Endothelial cell of umbilical vein (primary cell): ENCODE data around the gene PSKH1. TPM values are rescaled to one million over a fixed set of nuclear protein-coding genes. Genes with fewer than 3 reads are reported as not detected.

Source experiments
- BruUV-seq: library from RNA; stranded (reverse); fragments of 400-500 nt; replicated peaks from 2 replicates; lab custom pipeline; 2021; lab: Mats Ljungman, UMichigan
- CTCF ChIA-PET: fragments of 300-600, 350-600 bp; sonication (Branson Sonifier 250); formaldehyde crosslinking; loops from one replicate; lab custom pipeline; 2021; ENCODE audit warnings: antibody characterized with exemption, inconsistent platforms; lab: Charles Lee
- POLR2A ChIA-PET: fragments of 300-600, 350-600 bp; sonication (Branson Sonifier 250); formaldehyde crosslinking; loops from one replicate; lab custom pipeline; 2021; ENCODE audit warnings: antibody characterized with exemption, inconsistent platforms; lab: Charles Lee
- DNase-seq: peaks from one replicate; pipeline ENCODE4 v3.0.0-alpha.2; 2011; ENCODE audit warnings: low read depth, low spot score
- FAIRE-seq: peaks from 2 replicates; lab custom pipeline; 2011; peaks lifted over from hg19 to GRCh38; lab: Jason Lieb, UNC
- H2AFZ ChIP-seq: 2 replicates; pipeline ENCODE4 v1.6.0; 2012; ENCODE audit warnings: low read depth, low read length, control low read depth, inconsistent platforms
- H3K27ac ChIP-seq: 2 replicates; pipeline ENCODE4 v1.5.1; 2011; ENCODE audit warnings: low read depth, mild to moderate bottlenecking, control low read depth, low read length, moderate library complexity; ENCODE audit not compliant: insufficient read depth
- H3K27me3 ChIP-seq, 2 experiments: 2 replicates each; pipeline versions ENCODE4 v1.6.0 to v1.6.1; 2011; ENCODE audit warnings: low read length in 2 of 2, mixed read lengths in 1 of 2; ENCODE audit not compliant: control insufficient read depth in 2 of 2, insufficient read depth in 2 of 2
- H3K36me3 ChIP-seq, 2 experiments: 2 replicates in 1 of 2; 3 replicates in 1 of 2; pipeline ENCODE4 v1.5.1; 2011; ENCODE audit warnings: low read length in 2 of 2, mild to moderate bottlenecking in 1 of 2, moderate library complexity in 1 of 2; ENCODE audit not compliant: control insufficient read depth in 2 of 2, insufficient read depth in 2 of 2; ENCODE audit errors: extremely low read depth in 1 of 2
- H3K4me1 ChIP-seq: 3 replicates; pipeline ENCODE4 v1.5.1; 2011; ENCODE audit warnings: mild to moderate bottlenecking, low read length; ENCODE audit not compliant: control insufficient read depth, insufficient read depth; ENCODE audit errors: extremely low read depth
- H3K4me2 ChIP-seq: 2 replicates; pipeline ENCODE4 v1.6.1; 2011; ENCODE audit warnings: low read length, control low read depth, mixed read lengths; ENCODE audit not compliant: insufficient read depth
- H3K4me3 ChIP-seq, 3 experiments: fragments of 200-600 bp in 1 of 3; sonication (generic), shearing (Covaris generic) in 1 of 3; replicated peaks in 1 of 3; 2 replicates each; pipeline ENCODE4 v1.5.1; 2011 to 2016; ENCODE audit warnings: control low read depth in 3 of 3, low read length in 3 of 3, mild to moderate bottlenecking in 2 of 3, inconsistent platforms in 1 of 3, low read depth in 1 of 3, moderate library complexity in 1 of 3; ENCODE audit not compliant: insufficient read depth in 1 of 3
- H3K79me2 ChIP-seq: 2 replicates; pipeline ENCODE4 v1.6.0; 2012; ENCODE audit warnings: low read length, inconsistent platforms; ENCODE audit not compliant: control insufficient read depth, insufficient read depth
- H3K9ac ChIP-seq: replicated peaks from 2 replicates; pipeline ENCODE3; 2011; ENCODE audit warnings: low read length, control low read depth; ENCODE audit not compliant: insufficient read depth; ENCODE audit errors: extremely low read depth
- H3K9me1 ChIP-seq: replicated peaks from 3 replicates; pipeline ENCODE4 v1.6.0; 2011; ENCODE audit warnings: mild to moderate bottlenecking, low read length; ENCODE audit not compliant: control insufficient read depth, insufficient read depth; ENCODE audit errors: extremely low read depth
- H3K9me3 ChIP-seq: replicated peaks from 2 replicates; pipeline ENCODE4 v1.5.1; 2012; ENCODE audit warnings: low read length, inconsistent platforms; ENCODE audit not compliant: control insufficient read depth, insufficient read depth
- H4K20me1 ChIP-seq: replicated peaks from 2 replicates; pipeline ENCODE3; 2011; ENCODE audit warnings: mild to moderate bottlenecking, low read length; ENCODE audit not compliant: control insufficient read depth, insufficient read depth; ENCODE audit errors: extremely low read depth
- EZH2 ChIP-seq: IDR thresholded peaks from 2 replicates; pipeline ENCODE4 v1.6.1; 2012; ENCODE audit warnings: borderline replicate concordance, low read depth, mild to moderate bottlenecking, moderate library complexity, low read length, inconsistent platforms; ENCODE audit not compliant: severe bottlenecking
- GATA2 ChIP-seq: IDR thresholded peaks from 2 replicates; pipeline ENCODE4 v1.7.0; 2011; ENCODE audit warnings: low read depth, mild to moderate bottlenecking, moderate library complexity, mixed read lengths, low read length; ENCODE audit not compliant: insufficient read length, insufficient read depth
- MYC ChIP-seq: IDR thresholded peaks from one replicate; pipeline ENCODE4 v1.6.1; 2011; ENCODE audit warnings: mild to moderate bottlenecking, low read depth, low read length
- dilution Hi-C: fragments of 300-500 bp; cut with MboI; formaldehyde crosslinking; loops from one replicate; pipeline ENCODE4 v1.15.0; 2019; ENCODE audit warnings: low sequenced_read_pairs; ENCODE audit not compliant: extremely low pct_ligation_motif_present
- intact Hi-C: fragments of 100-400 bp; cut with micrococcal nuclease; formaldehyde crosslinking; loops from one replicate; pipeline ENCODE4 v1.10.0; 2022
- polyA plus RNA-seq, 4 experiments: library from polyadenylated mRNA; depleted of rRNA in 3 of 4; stranded (reverse) in 3 of 4; unstranded in 1 of 4; fragments of >200 nt; gene quantifications; 2 replicates each; pipeline versions ENCODE4 v1.2.1 to v1.2.3, GENCODE V29; 2011 to 2012; ENCODE audit warnings: missing spikeins in 1 of 4
- total RNA-seq: library from RNA; stranded (reverse); gene quantifications from 2 replicates; pipeline ENCODE4 v1.2.3, GENCODE V29; 2021
- TF ChIP-seq, protein P1 (sequence below), 2 donors: IDR thresholded peaks; 1 replicate in 1 of 2; 2 replicates in 1 of 2; pipeline ENCODE4 v1.5.1; 2011; ENCODE audit warnings: low read length in 2 of 2, mild to moderate bottlenecking in 2 of 2, moderate library complexity in 2 of 2, control low read depth in 1 of 2, inconsistent platforms in 1 of 2, low read depth in 1 of 2; ENCODE audit not compliant: insufficient read depth in 1 of 2; ENCODE audit errors: extremely low read depth in 1 of 2

The PSKH1 gene
- total and polyA plus RNA-seq, 2 donors (not counting 3 experiments of a cell fraction or from before 2014, with no cell fraction given), result 25.9 to 42.6 TPM

DNA sequence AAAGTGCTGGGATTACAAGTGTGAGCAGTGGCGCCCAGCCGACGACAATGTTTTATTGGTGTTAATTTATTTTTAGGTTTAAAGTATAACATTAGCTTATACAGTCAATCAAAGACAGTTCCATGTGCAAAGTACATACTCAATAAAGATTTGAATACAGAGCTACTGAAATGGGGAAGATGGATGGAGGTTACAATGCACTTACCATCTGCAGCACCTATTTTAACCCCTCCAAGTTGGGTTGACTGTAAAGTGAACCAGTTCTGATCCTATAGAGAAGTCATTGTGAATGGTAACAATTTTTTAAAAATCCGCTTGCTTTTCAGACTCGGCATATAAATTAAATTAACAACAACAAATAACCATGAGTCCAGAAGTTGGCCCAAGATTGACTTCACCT, 679 bp upstream of the PSKH1 start:
- FAIRE-seq (no peak), DNase-seq (no peak)
- no peaks in the 10 kb centered on the region for H3K36me3 ChIP-seq
- TF ChIP-seq EZH2, result no peak
- no peak for TF ChIP-seq MYC
- TF ChIP-seq, protein P1, sequence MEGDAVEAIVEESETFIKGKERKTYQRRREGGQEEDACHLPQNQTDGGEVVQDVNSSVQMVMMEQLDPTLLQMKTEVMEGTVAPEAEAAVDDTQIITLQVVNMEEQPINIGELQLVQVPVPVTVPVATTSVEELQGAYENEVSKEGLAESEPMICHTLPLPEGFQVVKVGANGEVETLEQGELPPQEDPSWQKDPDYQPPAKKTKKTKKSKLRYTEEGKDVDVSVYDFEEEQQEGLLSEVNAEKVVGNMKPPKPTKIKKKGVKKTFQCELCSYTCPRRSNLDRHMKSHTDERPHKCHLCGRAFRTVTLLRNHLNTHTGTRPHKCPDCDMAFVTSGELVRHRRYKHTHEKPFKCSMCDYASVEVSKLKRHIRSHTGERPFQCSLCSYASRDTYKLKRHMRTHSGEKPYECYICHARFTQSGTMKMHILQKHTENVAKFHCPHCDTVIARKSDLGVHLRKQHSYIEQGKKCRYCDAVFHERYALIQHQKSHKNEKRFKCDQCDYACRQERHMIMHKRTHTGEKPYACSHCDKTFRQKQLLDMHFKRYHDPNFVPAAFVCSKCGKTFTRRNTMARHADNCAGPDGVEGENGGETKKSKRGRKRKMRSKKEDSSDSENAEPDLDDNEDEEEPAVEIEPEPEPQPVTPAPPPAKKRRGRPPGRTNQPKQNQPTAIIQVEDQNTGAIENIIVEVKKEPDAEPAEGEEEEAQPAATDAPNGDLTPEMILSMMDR (IDR thresholded peaks at IDR 0.05; ENCODE audit: extremely low read depth in 1 of 2, insufficient read depth in 1 of 2, low read depth in 1 of 2, low read length in 2 of 2), result no peak
- TF ChIP-seq GATA2, result no peak
- H3K9me1 ChIP-seq, result no peaks in the 10 kb centered on the region
- H3K4me1 ChIP-seq, result peaks cover 21% of the 10 kb centered on the region
- CTCF ChIA-PET, result interaction anchor here (0.9 to 2.6 kb wide), 8 partner anchors 9 to 371 kb away, joined by 3 to 17 read pairs (median 4); partner anchors contain the start of gene NRN1L
- peak overlapping the region; percentile 66 for H2AFZ ChIP-seq
- intact Hi-C loops (loop anchor here (2.0 kb wide), 2 partner anchors 46 to 344 kb away; partner anchors contain the start of genes CENPT, ESRP2 and NUTF2), dilution Hi-C loops (no loop called here)
- H3K4me2 ChIP-seq, result peak overlapping the region; percentile 92
- H3K4me3 ChIP-seq, result peak overlapping the region in 1 of 3 experiments; percentile 44
- H4K20me1 ChIP-seq, result no peaks in the 10 kb centered on the region
- no peaks in the 10 kb centered on the region for H3K27me3 ChIP-seq
- BruUV-seq, result TSS peak; percentile 55
- POLR2A ChIA-PET, result no interaction called here
- H3K79me2 ChIP-seq, result peaks cover 19% of the 10 kb centered on the region
- no peak overlapping the region for H3K27ac ChIP-seq
- H3K9ac ChIP-seq, result peak overlapping the region; percentile 53
- H3K9me3 ChIP-seq, result no peaks in the 10 kb centered on the region
